DND-41 (cell line): ENCODE measurements around the gene EIF2S2.

Experiments used
- ATAC-seq: fragments of 200-7000 bp; cut with Tn5 transposase; 3 replicates; pipeline ENCODE4 v1.9.1; 2021; ENCODE audit warnings: low read depth; ENCODE audit not compliant: insufficient read depth
- DNase-seq: peaks from one replicate; pipeline ENCODE4 v3.0.0-alpha.2; 2020
- H2AFZ ChIP-seq: 2 replicates; pipeline ENCODE4 v1.6.0; 2012; ENCODE audit warnings: low read depth, low read length
- H3K27ac ChIP-seq: 2 replicates; pipeline ENCODE4 v1.5.1; 2012; ENCODE audit warnings: low read length, inconsistent platforms
- H3K27me3 ChIP-seq: fragments of 200-600 bp; sonication (generic); 2 replicates; pipeline ENCODE4 v1.6.0; 2012; ENCODE audit warnings: low read length, mild to moderate bottlenecking, inconsistent platforms; ENCODE audit not compliant: insufficient read depth, poor library complexity
- H3K36me3 ChIP-seq: 2 replicates; pipeline ENCODE4 v1.5.1; 2012; ENCODE audit warnings: low read length, inconsistent platforms; ENCODE audit not compliant: insufficient read depth
- H3K4me1 ChIP-seq: 2 replicates; pipeline ENCODE4 v1.5.1; 2012; ENCODE audit warnings: mild to moderate bottlenecking, low read length; ENCODE audit not compliant: insufficient read depth
- H3K4me2 ChIP-seq: 2 replicates; pipeline ENCODE4 v1.6.0; 2012; ENCODE audit warnings: mild to moderate bottlenecking, moderate library complexity, low read length, inconsistent platforms; ENCODE audit not compliant: insufficient read depth
- H3K4me3 ChIP-seq, 2 experiments: fragments of 200-600 bp in 1 of 2; shearing (Covaris generic) in 1 of 2; 2 replicates each; pipeline ENCODE4 v1.5.1; 2012 to 2016; ENCODE audit warnings: inconsistent platforms in 2 of 2, low read length in 2 of 2, mild to moderate bottlenecking in 2 of 2, low read depth in 1 of 2, moderate library complexity in 1 of 2
- H3K79me2 ChIP-seq: 2 replicates; pipeline ENCODE4 v1.6.0; 2012; ENCODE audit warnings: low read length, inconsistent platforms; ENCODE audit not compliant: insufficient read depth
- H3K9ac ChIP-seq: 2 replicates; pipeline ENCODE4 v1.6.0; 2012; ENCODE audit warnings: low read depth, mild to moderate bottlenecking, inconsistent platforms, low read length, moderate library complexity
- H3K9me3 ChIP-seq: 2 replicates; pipeline ENCODE4 v1.5.1; 2012; ENCODE audit warnings: low read length, moderate library complexity, mild to moderate bottlenecking, inconsistent platforms; ENCODE audit not compliant: insufficient read depth, severe bottlenecking
- H4K20me1 ChIP-seq: 2 replicates; pipeline ENCODE4 v1.6.0; 2012; ENCODE audit warnings: low read length; ENCODE audit not compliant: insufficient read depth
- CTCF ChIP-seq: IDR thresholded peaks from 2 replicates; pipeline ENCODE4 v1.5.1; 2012; ENCODE audit warnings: borderline replicate concordance, low read length, moderate library complexity, mild to moderate bottlenecking; ENCODE audit not compliant: poor library complexity, severe bottlenecking; ENCODE audit errors: extremely low read depth
- EZH2 ChIP-seq: IDR thresholded peaks from 3 replicates; pipeline ENCODE4 v1.6.1; 2012; ENCODE audit warnings: borderline replicate concordance, low read depth, mild to moderate bottlenecking, moderate library complexity, low read length, inconsistent platforms; ENCODE audit not compliant: severe bottlenecking

Gene EIF2S2

DNA sequence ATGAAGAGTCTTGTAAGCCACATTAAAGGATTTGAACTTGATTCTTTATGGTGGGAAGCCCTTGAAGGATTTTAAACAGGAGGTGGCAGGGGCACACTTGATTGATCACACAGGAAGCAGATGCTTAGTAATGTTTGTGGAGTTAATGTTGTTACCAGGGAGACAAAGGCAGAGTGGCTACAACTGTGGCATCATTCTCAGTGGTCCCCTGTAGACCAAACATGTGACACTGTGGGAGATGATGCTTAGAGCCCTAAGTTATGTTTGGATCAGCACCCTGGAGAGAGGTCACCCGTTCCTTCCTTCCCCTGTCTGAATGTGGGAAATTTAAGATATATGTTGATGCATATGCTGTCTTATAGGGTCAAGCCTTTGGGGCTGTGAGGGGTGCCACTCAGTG lies 53.2 kb downstream of the EIF2S2 start:
- H3K36me3 ChIP-seq = peaks cover 51% of the 10 kb centered on the region
- no peak overlapping the region for H3K27ac ChIP-seq
- H3K9ac ChIP-seq = no peak overlapping the region
- no peaks in the 10 kb centered on the region for H3K27me3 ChIP-seq
- TF ChIP-seq CTCF (no peak), EZH2 (no peak)
- H2AFZ ChIP-seq = no peak overlapping the region
- peaks cover 98% of the 10 kb centered on the region for H3K79me2 ChIP-seq
- H4K20me1 ChIP-seq = peaks cover 93% of the 10 kb centered on the region
- no peak overlapping the region for H3K4me2 ChIP-seq
- 0 out of 2 replicates have a peak, but pooled peaks cover 7% of the 10 kb centered on the region for H3K4me1 ChIP-seq
- ATAC-seq = peak; percentile 91
- H3K4me3 ChIP-seq = no peak overlapping the region
- H3K9me3 ChIP-seq = no peaks in the 10 kb centered on the region
- peak; percentile 54 for DNase-seq

GRCh38 chr20:34055290-34055689 lies 56.8 kb downstream of the EIF2S2 start:
- Histone ChIP-seq H3K9ac (no peak overlapping the region), H3K36me3 (peaks cover 22% of the 10 kb centered on the region), H3K9me3 (no peaks in the 10 kb centered on the region), H4K20me1 (peaks cover 95% of the 10 kb centered on the region), H3K27ac (no peak overlapping the region), H2AFZ (no peak overlapping the region), H3K4me2 (no peak overlapping the region), H3K4me1 (0 out of 2 replicates have a peak, but pooled peaks cover 7% of the 10 kb centered on the region), H3K79me2 (peaks cover 98% of the 10 kb centered on the region), H3K27me3 (no peaks in the 10 kb centered on the region), H3K4me3 (no peak overlapping the region)
- TF ChIP-seq CTCF (no peak), EZH2 (no peak)
- no peak for ATAC-seq
- no peak for DNase-seq

DNA sequence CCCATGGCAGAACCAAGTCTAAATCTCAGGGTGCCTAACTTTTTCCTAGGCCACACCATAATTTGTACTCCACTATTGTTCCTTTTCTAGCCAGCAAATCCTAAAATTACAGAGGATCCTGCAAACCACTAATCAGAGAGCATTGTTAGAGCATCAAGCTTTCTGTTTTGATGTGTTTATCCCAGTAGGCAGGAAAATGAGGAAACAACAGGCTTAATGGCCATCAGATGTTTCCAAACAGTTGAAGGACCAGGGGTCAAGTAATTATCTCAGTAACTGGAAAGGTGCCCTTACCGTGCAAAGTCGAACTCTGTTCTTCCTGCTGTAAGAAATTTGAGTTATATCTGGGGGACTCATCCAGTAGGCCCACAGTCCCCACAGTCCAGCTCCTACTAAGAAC lies 59.6 kb downstream of the EIF2S2 start:
- ATAC-seq (no peak), DNase-seq (no peak)
- Histone ChIP-seq H2AFZ (no peak overlapping the region), H3K9me3 (no peaks in the 10 kb centered on the region), H3K4me1 (no peaks in the 10 kb centered on the region), H3K4me3 (no peak overlapping the region), H3K27ac (no peak overlapping the region), H3K36me3 (peaks cover 17% of the 10 kb centered on the region; the same call in 1 of the 2 replicates), H4K20me1 (peaks cover 94% of the 10 kb centered on the region), H3K9ac (no peak overlapping the region), H3K4me2 (no peak overlapping the region), H3K27me3 (no peaks in the 10 kb centered on the region), H3K79me2 (peaks cover 97% of the 10 kb centered on the region)
- TF ChIP-seq EZH2 (no peak), CTCF (no peak)

- no peak overlapping the region for H3K9ac ChIP-seq
- H3K4me3 ChIP-seq = no peak overlapping the region
- no peak overlapping the region for H3K27ac ChIP-seq
- H4K20me1 ChIP-seq = peaks cover 95% of the 10 kb centered on the region
- H3K36me3 ChIP-seq = peaks cover 27% of the 10 kb centered on the region
- H3K79me2 ChIP-seq = peaks cover 99% of the 10 kb centered on the region
- DNase-seq (no peak), ATAC-seq (no peak)
- H3K4me1 ChIP-seq = no peaks in the 10 kb centered on the region
- TF ChIP-seq CTCF (no peak), EZH2 (no peak)
- H3K27me3 ChIP-seq = no peaks in the 10 kb centered on the region
- H3K9me3 ChIP-seq = no peaks in the 10 kb centered on the region
- H2AFZ ChIP-seq = no peak overlapping the region
- no peak overlapping the region for H3K4me2 ChIP-seq
Measured at GRCh38 chr20:34049897-34050695, 61.9 kb downstream of the EIF2S2 start.
